ENCODE measurements around the gene MIPOL1.
"Not testable (repeated sequence)": the region's sequence is repeated elsewhere in the genome, so short reads cannot be mapped to it uniquely, and the experiment has no call there.

Gene MIPOL1

GRCh38 chr14:37187840-37188577, 9.7 kb upstream of the MIPOL1 start:
- DNase-seq, result not testable (repeated sequence)

- not testable (repeated sequence) for DNase-seq
Measured at GRCh38 chr14:37189733-37190132, 8.0 kb upstream of the MIPOL1 start.

- no peak for DNase-seq
Measured at GRCh38 chr14:37194698-37195097, 3.0 kb upstream of the MIPOL1 start.

GRCh38 chr14:37195327-37195726, 2.4 kb upstream of the MIPOL1 start:
- no peak for DNase-seq

GRCh38 chr14:37196604-37197420, 925 bp upstream of the MIPOL1 start:
- no peak for DNase-seq

- no peak for DNase-seq
Measured at GRCh38 chr14:37198273-37198598, 499 bp downstream of the MIPOL1 start.

- DNase-seq, result no peak
Measured at GRCh38 chr14:37198907-37199306, 1.2 kb downstream of the MIPOL1 start.

GRCh38 chr14:37201724-37202123, 4.0 kb downstream of the MIPOL1 start:
- DNase-seq, result no peak

- DNase-seq, result no peak
Measured at GRCh38 chr14:37202265-37202664, 4.5 kb downstream of the MIPOL1 start.

- no peak for DNase-seq
Measured at GRCh38 chr14:37202812-37203211, 5.1 kb downstream of the MIPOL1 start.

- no peak for DNase-seq
Measured at GRCh38 chr14:37203423-37203822, 5.7 kb downstream of the MIPOL1 start.

GRCh38 chr14:37205623-37206605, 8.2 kb downstream of the MIPOL1 start:
- DNase-seq, result not testable (repeated sequence)

- not testable (repeated sequence) for DNase-seq
Measured at GRCh38 chr14:37209617-37210016, 11.9 kb downstream of the MIPOL1 start.

GRCh38 chr14:37210448-37210847, 12.7 kb downstream of the MIPOL1 start:
- DNase-seq, result no peak

GRCh38 chr14:37213016-37213415, 15.3 kb downstream of the MIPOL1 start:
- DNase-seq, result no peak

GRCh38 chr14:37215345-37215744, 17.6 kb downstream of the MIPOL1 start:
- DNase-seq, result no peak

GRCh38 chr14:37221073-37221472, 23.3 kb downstream of the MIPOL1 start:
- no peak for DNase-seq

GRCh38 chr14:37223947-37224474, 26.3 kb downstream of the MIPOL1 start:
- DNase-seq, result no peak

GRCh38 chr14:37225668-37226067, 27.9 kb downstream of the MIPOL1 start:
- DNase-seq, result not testable (repeated sequence)

- no peak for DNase-seq
Measured at GRCh38 chr14:37230551-37231194, 32.9 kb downstream of the MIPOL1 start.

GRCh38 chr14:37232907-37233481, 35.3 kb downstream of the MIPOL1 start:
- no peak for DNase-seq

- DNase-seq, result no peak
Measured at GRCh38 chr14:37234222-37234621, 36.5 kb downstream of the MIPOL1 start.
